BE2C (cell line): ENCODE data around the gene MAN1A2.
"Not testable (repeated sequence)": the region's sequence is repeated elsewhere in the genome, so short reads cannot be mapped to it uniquely, and the experiment has no call there.

ENCODE experiments used
- DNase-seq: peaks from one replicate; pipeline ENCODE4 v3.0.0-alpha.2; 2020
- H3K27me3 ChIP-seq: fragments of 250-450 bp; sonication (Bioruptor Pico); 2 replicates; pipeline ENCODE4 v1.5.1; 2020; ENCODE audit warnings: mild to moderate bottlenecking
- H3K36me3 ChIP-seq: fragments of 250-450 bp; sonication (Bioruptor Pico); 2 replicates; pipeline ENCODE4 v1.5.1; 2020; ENCODE audit warnings: mild to moderate bottlenecking
- H3K4me1 ChIP-seq: fragments of 250-450 bp; sonication (Bioruptor Pico); 2 replicates; pipeline ENCODE4 v1.5.1; 2020
- H3K4me3 ChIP-seq: 2 replicates; pipeline ENCODE4 v1.5.1; 2011; ENCODE audit warnings: low read depth, low read length
- H3K9me3 ChIP-seq: fragments of 250-450 bp; sonication (Bioruptor Pico); 2 replicates; pipeline ENCODE4 v1.5.1; 2020
- CTCF ChIP-seq: IDR thresholded peaks from 2 replicates; pipeline ENCODE4 v1.5.1; 2012; ENCODE audit warnings: mild to moderate bottlenecking, low read depth, low read length

MAN1A2 gene

GRCh38 chr1:117324357-117324756 lies 42.9 kb upstream of the MAN1A2 start:
- Histone ChIP-seq H3K27me3 (no peaks in the 10 kb centered on the region), H3K9me3 (no peaks in the 10 kb centered on the region), H3K36me3 (no peaks in the 10 kb centered on the region), H3K4me1 (peaks cover 10% of the 10 kb centered on the region; the same call in 1 of the 2 replicates), H3K4me3 (no peak overlapping the region)
- TF ChIP-seq CTCF = no peak
- no peak for DNase-seq

- H3K4me1 ChIP-seq = peaks cover 10% of the 10 kb centered on the region; the same call in 1 of the 2 replicates
- H3K36me3 ChIP-seq, H3K9me3 ChIP-seq, DNase-seq, H3K4me3 ChIP-seq, H3K27me3 ChIP-seq: not testable (repeated sequence)
Measured at GRCh38 chr1:117326035-117326434, 41.2 kb upstream of the MAN1A2 start.

DNA sequence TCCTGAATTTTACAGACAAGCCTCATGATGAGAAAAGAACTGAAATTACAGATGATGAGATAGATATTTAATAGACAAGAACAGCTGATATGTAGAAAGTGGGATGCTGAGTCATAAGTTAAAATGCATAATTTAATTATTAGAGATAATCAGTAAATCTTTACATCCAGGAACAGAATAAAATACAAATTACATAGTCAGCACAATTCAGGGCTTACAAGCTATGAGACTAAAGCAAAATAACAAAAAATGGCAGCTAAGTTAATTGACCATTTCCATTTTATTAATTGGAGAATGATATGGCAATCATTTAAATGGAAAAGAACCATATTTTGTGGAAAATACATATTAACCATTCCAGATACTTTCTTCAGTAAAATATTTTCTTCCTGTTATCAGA lies 40.2 kb upstream of the MAN1A2 start:
- peaks cover 6% of the 10 kb centered on the region; the same call in 1 of the 2 replicates for H3K4me1 ChIP-seq
- H3K4me3 ChIP-seq = no peak overlapping the region
- no peak for DNase-seq
- no peaks in the 10 kb centered on the region for H3K27me3 ChIP-seq
- no peaks in the 10 kb centered on the region for H3K9me3 ChIP-seq
- TF ChIP-seq CTCF = no peak
- no peaks in the 10 kb centered on the region for H3K36me3 ChIP-seq

DNA sequence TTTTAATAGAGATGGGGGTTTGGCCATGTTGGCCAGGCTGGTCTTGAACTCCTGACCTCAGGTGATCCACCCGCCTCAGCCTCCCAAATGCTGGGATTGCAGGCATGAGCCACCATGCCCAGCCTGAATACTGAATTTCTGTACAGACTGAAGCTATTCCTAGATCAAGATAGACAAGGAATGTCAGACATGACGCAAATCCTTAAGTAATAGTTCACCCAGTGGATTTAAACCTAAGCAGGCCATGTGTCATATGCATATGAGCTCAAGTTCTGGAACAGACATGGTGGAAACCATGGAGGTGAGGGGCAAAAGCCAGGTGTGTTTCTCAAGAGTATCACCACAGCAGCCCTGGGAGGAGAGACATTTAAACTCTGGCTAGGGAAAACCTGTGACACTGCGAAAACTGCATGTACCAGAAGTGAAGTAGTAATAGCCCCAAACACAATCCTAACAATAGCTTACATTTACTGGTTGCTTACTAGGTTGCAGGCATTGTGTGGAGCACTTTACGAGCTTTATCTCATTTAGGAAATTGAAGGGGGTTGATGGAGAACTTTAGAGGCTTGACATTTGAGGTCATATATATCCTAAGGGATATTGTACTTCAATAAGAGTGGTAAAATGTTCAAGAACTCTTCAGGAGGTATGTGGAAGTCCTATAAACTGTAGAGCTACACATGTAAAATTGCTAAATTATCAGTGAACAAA lies 31.7 kb upstream of the MAN1A2 start:
- Histone ChIP-seq H3K27me3 (no peaks in the 10 kb centered on the region), H3K36me3 (no peaks in the 10 kb centered on the region), H3K9me3 (no peaks in the 10 kb centered on the region), H3K4me3 (no peak overlapping the region), H3K4me1 (peaks cover 10% of the 10 kb centered on the region)
- DNase-seq = no peak
- TF ChIP-seq CTCF = no peak

- peak; percentile 16 for DNase-seq
- Histone ChIP-seq H3K4me3 (no peak overlapping the region), H3K27me3 (no peaks in the 10 kb centered on the region)
Measured at GRCh38 chr1:117336088-117336817, 31.0 kb upstream of the MAN1A2 start.

More at GRCh38 chr1:117336088-117336817, 31.0 kb upstream of the MAN1A2 start:
- Histone ChIP-seq H3K4me1 (peaks cover 10% of the 10 kb centered on the region), H3K9me3 (no peaks in the 10 kb centered on the region), H3K36me3 (no peaks in the 10 kb centered on the region)
- TF ChIP-seq CTCF = no peak
